ENCODE data around the gene CYB561.

DNA sequence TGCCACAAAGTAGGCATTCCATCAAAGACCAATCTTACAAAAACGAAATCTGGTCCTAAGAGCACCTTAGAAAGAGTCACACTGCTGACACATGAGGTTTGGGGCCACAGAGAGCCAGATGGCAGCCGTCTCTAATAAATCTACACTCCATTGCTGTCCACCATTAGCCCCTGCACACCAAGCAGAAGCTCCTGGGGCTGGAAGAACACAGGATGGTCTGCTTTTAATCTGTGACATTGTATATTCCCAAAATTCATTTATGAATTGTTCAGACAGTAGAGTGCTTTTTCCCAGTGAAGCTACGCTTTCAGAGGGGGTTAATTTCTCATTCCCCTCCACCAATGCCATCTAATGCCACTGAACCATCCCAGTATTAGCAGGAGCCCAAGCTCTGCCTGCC lies 1.6 kb downstream of the CYB561 start:
- TF ChIP-seq, protein P1, sequence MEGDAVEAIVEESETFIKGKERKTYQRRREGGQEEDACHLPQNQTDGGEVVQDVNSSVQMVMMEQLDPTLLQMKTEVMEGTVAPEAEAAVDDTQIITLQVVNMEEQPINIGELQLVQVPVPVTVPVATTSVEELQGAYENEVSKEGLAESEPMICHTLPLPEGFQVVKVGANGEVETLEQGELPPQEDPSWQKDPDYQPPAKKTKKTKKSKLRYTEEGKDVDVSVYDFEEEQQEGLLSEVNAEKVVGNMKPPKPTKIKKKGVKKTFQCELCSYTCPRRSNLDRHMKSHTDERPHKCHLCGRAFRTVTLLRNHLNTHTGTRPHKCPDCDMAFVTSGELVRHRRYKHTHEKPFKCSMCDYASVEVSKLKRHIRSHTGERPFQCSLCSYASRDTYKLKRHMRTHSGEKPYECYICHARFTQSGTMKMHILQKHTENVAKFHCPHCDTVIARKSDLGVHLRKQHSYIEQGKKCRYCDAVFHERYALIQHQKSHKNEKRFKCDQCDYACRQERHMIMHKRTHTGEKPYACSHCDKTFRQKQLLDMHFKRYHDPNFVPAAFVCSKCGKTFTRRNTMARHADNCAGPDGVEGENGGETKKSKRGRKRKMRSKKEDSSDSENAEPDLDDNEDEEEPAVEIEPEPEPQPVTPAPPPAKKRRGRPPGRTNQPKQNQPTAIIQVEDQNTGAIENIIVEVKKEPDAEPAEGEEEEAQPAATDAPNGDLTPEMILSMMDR (conservative IDR thresholded peaks at IDR 0.05; ENCODE audit: low read depth, low read length) = no peak
- TF ChIP-seq EZH2 (IDR thresholded peaks at IDR 0.05; ENCODE audit: borderline replicate concordance, low read depth, low read length, poor library complexity, severe bottlenecking) = no peak

All from A673 (cell line).